22Rv1 (cell line): ENCODE data around the gene RITA1.

Experiments
- ZFX ChIP-seq: fragments of 450-650 bp; IDR thresholded peaks from 2 replicates; pipeline ENCODE4 v1.6.1; 2017; ENCODE audit warnings: antibody characterized with exemption, borderline replicate concordance
- TF ChIP-seq, protein P1 (sequence below): fragments of 450-650 bp; IDR thresholded peaks from 2 replicates; pipeline ENCODE4 v1.5.1; 2017; ENCODE audit warnings: mild to moderate bottlenecking

DNA sequence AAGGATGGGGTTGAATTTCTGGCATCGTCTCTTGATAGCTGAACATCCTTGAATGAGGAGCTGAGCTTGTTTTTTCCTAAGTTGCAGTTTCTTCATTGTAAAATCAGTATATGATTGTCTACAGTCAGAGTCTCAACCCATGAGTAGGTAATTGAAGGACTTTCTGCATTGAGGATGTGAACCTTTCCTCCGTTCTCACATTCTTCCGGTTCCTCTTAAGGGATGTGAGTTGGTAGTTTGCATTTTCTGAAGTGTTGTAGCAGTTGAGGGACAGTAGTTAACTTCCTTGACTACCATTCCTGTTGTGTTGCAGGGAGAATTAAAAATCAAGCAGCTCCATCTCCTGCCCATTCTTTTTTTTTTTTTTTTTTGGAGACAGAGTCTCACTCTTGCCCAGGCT, 54.9 kb downstream of the RITA1 start:
- TF ChIP-seq, protein P1, sequence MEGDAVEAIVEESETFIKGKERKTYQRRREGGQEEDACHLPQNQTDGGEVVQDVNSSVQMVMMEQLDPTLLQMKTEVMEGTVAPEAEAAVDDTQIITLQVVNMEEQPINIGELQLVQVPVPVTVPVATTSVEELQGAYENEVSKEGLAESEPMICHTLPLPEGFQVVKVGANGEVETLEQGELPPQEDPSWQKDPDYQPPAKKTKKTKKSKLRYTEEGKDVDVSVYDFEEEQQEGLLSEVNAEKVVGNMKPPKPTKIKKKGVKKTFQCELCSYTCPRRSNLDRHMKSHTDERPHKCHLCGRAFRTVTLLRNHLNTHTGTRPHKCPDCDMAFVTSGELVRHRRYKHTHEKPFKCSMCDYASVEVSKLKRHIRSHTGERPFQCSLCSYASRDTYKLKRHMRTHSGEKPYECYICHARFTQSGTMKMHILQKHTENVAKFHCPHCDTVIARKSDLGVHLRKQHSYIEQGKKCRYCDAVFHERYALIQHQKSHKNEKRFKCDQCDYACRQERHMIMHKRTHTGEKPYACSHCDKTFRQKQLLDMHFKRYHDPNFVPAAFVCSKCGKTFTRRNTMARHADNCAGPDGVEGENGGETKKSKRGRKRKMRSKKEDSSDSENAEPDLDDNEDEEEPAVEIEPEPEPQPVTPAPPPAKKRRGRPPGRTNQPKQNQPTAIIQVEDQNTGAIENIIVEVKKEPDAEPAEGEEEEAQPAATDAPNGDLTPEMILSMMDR = no peak
- no peak for TF ChIP-seq ZFX
